GM19099 (cell line): ENCODE measurements around the gene DYNC1H1.

Source experiments
- POLR2A ChIP-seq: IDR thresholded peaks from 3 replicates; pipeline ENCODE4 v1.6.1; 2011; ENCODE audit warnings: low read depth; ENCODE audit not compliant: insufficient read length; ENCODE audit errors: extremely low read depth

The DYNC1H1 gene

GRCh38 chr14:101932673-101933072 is 31.7 kb upstream of the DYNC1H1 start:
- no peak for TF ChIP-seq POLR2A

- TF ChIP-seq POLR2A, result no peak
These were observed 31.2 kb upstream of the DYNC1H1 start for GRCh38 chr14:101933209-101933608.

GRCh38 chr14:101934601-101935150 is 29.7 kb upstream of the DYNC1H1 start:
- TF ChIP-seq POLR2A, result no peak

GRCh38 chr14:101937926-101938767 is 26.2 kb upstream of the DYNC1H1 start:
- TF ChIP-seq POLR2A, result no peak

- TF ChIP-seq POLR2A, result no peak
These were observed 24.7 kb upstream of the DYNC1H1 start for GRCh38 chr14:101939646-101940170.

- no peak for TF ChIP-seq POLR2A
These were observed 19.9 kb upstream of the DYNC1H1 start for GRCh38 chr14:101944451-101944850.

- no peak for TF ChIP-seq POLR2A
These were observed 19.2 kb upstream of the DYNC1H1 start for GRCh38 chr14:101945171-101945570.

GRCh38 chr14:101947577-101947903 is 16.8 kb upstream of the DYNC1H1 start:
- no peak for TF ChIP-seq POLR2A

- TF ChIP-seq POLR2A, result peak; percentile 92
These were observed 16.3 kb upstream of the DYNC1H1 start for GRCh38 chr14:101947904-101948665.

GRCh38 chr14:101948666-101949216 is 15.6 kb upstream of the DYNC1H1 start:
- no peak for TF ChIP-seq POLR2A

- TF ChIP-seq POLR2A, result no peak
These were observed 14.3 kb upstream of the DYNC1H1 start for GRCh38 chr14:101950100-101950499.

GRCh38 chr14:101950516-101951215 is 13.7 kb upstream of the DYNC1H1 start:
- no peak for TF ChIP-seq POLR2A

GRCh38 chr14:101953151-101953550 is 11.2 kb upstream of the DYNC1H1 start:
- TF ChIP-seq POLR2A, result no peak

- TF ChIP-seq POLR2A, result no peak
These were observed 9.9 kb upstream of the DYNC1H1 start for GRCh38 chr14:101954501-101954900.

- TF ChIP-seq POLR2A, result no peak
These were observed 8.6 kb upstream of the DYNC1H1 start for GRCh38 chr14:101955695-101956161.

GRCh38 chr14:101956179-101956885 is 8.0 kb upstream of the DYNC1H1 start:
- TF ChIP-seq POLR2A, result no peak
